SK-N-SH (cell line): ENCODE measurements around the gene SLC2A9.

ENCODE experiments used
- EZH2phosphoT487 ChIP-seq: fragments of 200-600 bp; sonication (generic); IDR thresholded peaks from 2 replicates; pipeline ENCODE4 v1.6.1; 2017; ENCODE audit warnings: low read depth, mixed run types, mild to moderate bottlenecking, antibody characterized with exemption, moderate library complexity, borderline replicate concordance
- GABPA ChIP-seq: IDR thresholded peaks from 2 replicates; pipeline ENCODE4 v1.4.0; 2012; ENCODE audit warnings: low read depth, mild to moderate bottlenecking
- JUND ChIP-seq: IDR thresholded peaks from 2 replicates; pipeline ENCODE4 v1.4.0; 2012
- MAX ChIP-seq: IDR thresholded peaks from 2 replicates; pipeline ENCODE4 v1.4.0; 2012; ENCODE audit warnings: low read depth
- NRF1 ChIP-seq: IDR thresholded peaks from 2 replicates; pipeline ENCODE4 v1.6.1; 2012; ENCODE audit warnings: low read depth, mild to moderate bottlenecking, low read length
- RAD21 ChIP-seq: IDR thresholded peaks from 2 replicates; pipeline ENCODE4 v1.6.1; 2012; ENCODE audit warnings: mild to moderate bottlenecking, low read length
- RFX5 ChIP-seq: IDR thresholded peaks from 2 replicates; pipeline ENCODE4 v1.6.1; 2012; ENCODE audit warnings: mild to moderate bottlenecking, improper control_type of control experiment, low read length
- RXRA ChIP-seq: IDR thresholded peaks from 2 replicates; pipeline ENCODE4 v1.4.0; 2012; ENCODE audit warnings: low read depth, mild to moderate bottlenecking, borderline replicate concordance
- TAF1 ChIP-seq: IDR thresholded peaks from 2 replicates; pipeline ENCODE4 v1.6.1; 2012; ENCODE audit warnings: low read depth, mild to moderate bottlenecking, low read length, moderate library complexity, borderline replicate concordance
- TF ChIP-seq, protein P1 (sequence below): fragments of 200-600 bp; sonication (generic); IDR thresholded peaks from 2 replicates; pipeline ENCODE4 v1.6.1; 2017; ENCODE audit warnings: antibody characterized with exemption, mild to moderate bottlenecking, moderate library complexity
- TF ChIP-seq, protein P2 (sequence below): IDR thresholded peaks from 2 replicates; pipeline ENCODE4; 2012

DNA sequence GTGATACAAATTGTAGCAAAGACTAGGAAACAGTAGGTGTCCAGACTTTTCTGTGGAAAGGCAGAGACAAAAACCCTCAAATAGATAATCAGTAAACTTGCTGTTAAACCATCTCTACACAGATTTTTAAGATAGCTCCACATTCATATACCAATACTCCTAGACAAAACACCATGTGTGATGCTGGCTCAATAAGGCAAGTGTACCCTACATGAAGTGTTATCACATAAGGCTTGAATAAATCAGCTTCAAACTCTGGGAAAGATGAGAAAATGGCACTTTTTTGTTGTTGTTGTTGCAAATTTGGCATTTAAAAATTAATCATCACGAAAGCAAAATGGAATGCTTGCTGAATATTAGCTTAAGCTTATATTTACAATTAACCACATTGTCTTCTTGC, 194.7 kb downstream of the SLC2A9 start:
- TF ChIP-seq RXRA (no peak), TAF1 (no peak), EZH2phosphoT487 (no peak), NRF1 (no peak), JUND (no peak), GABPA (no peak), RAD21 (no peak), RFX5 (no peak), MAX (no peak)
- TF ChIP-seq, protein P1, sequence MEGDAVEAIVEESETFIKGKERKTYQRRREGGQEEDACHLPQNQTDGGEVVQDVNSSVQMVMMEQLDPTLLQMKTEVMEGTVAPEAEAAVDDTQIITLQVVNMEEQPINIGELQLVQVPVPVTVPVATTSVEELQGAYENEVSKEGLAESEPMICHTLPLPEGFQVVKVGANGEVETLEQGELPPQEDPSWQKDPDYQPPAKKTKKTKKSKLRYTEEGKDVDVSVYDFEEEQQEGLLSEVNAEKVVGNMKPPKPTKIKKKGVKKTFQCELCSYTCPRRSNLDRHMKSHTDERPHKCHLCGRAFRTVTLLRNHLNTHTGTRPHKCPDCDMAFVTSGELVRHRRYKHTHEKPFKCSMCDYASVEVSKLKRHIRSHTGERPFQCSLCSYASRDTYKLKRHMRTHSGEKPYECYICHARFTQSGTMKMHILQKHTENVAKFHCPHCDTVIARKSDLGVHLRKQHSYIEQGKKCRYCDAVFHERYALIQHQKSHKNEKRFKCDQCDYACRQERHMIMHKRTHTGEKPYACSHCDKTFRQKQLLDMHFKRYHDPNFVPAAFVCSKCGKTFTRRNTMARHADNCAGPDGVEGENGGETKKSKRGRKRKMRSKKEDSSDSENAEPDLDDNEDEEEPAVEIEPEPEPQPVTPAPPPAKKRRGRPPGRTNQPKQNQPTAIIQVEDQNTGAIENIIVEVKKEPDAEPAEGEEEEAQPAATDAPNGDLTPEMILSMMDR = no peak
- TF ChIP-seq, protein P2, sequence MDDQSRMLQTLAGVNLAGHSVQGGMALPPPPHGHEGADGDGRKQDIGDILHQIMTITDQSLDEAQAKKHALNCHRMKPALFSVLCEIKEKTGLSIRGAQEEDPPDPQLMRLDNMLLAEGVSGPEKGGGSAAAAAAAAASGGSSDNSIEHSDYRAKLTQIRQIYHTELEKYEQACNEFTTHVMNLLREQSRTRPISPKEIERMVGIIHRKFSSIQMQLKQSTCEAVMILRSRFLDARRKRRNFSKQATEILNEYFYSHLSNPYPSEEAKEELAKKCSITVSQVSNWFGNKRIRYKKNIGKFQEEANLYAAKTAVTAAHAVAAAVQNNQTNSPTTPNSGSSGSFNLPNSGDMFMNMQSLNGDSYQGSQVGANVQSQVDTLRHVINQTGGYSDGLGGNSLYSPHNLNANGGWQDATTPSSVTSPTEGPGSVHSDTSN = no peak
